Right lobe of liver (tissue), 6 donors: ENCODE measurements around the gene HECTD4. TPM values are rescaled to one million over a fixed set of nuclear protein-coding genes. Genes with fewer than 3 reads are reported as not detected.

ENCODE experiments used
- ATAC-seq, 4 donors: fragments of 200-7000 bp; cut with Tn5 transposase; one replicate each; pipeline ENCODE4 v1.9.1; 2020; ENCODE audit warnings: mild to moderate bottlenecking in 4 of 4, moderate library complexity in 4 of 4
- DNase-seq, 3 donors: peaks; one replicate each; pipeline ENCODE4 v3.0.0-alpha.2; 2020
- H3K27ac ChIP-seq, 3 donors: fragments of 200-600 bp; one replicate each; pipeline ENCODE4 v1.8.0; 2022
- H3K27me3 ChIP-seq, 2 donors: fragments of 200-600 bp; one replicate each; pipeline ENCODE4 v1.8.0; 2022
- H3K36me3 ChIP-seq, 4 donors: fragments of 200-600 bp; sonication (generic) in 1 of 4; one replicate each; pipeline versions ENCODE4 v1.5.1 to v1.8.0; 2017 to 2022; ENCODE audit warnings: control low read depth in 1 of 4
- H3K4me1 ChIP-seq, 4 donors: fragments of 200-600 bp; sonication (generic) in 1 of 4; one replicate each; pipeline versions ENCODE4 v1.5.1 to v1.8.0; 2017 to 2022; ENCODE audit warnings: control low read depth in 1 of 4
- H3K4me3 ChIP-seq, 3 donors: fragments of 200-600 bp; one replicate each; pipeline ENCODE4 v1.8.0; 2022
- H3K9me3 ChIP-seq, 4 donors: fragments of 200-600 bp; sonication (generic) in 1 of 4; one replicate each; pipeline versions ENCODE4 v1.5.1 to v1.8.0; 2017 to 2022; ENCODE audit warnings: control low read depth in 1 of 4
- CTCF ChIP-seq, 4 donors: fragments of 200-600 bp in 3 of 4; fragments of 450-650 bp in 1 of 4; IDR thresholded peaks; one replicate each; pipeline versions ENCODE4 v1.5.1 to v1.8.0; 2016 to 2022; ENCODE audit warnings: antibody characterized with exemption in 4 of 4, mild to moderate bottlenecking in 2 of 4
- POLR2A ChIP-seq: fragments of 450-650 bp; IDR thresholded peaks from one replicate; pipeline ENCODE4 v1.6.1; 2017; ENCODE audit warnings: antibody characterized with exemption, mild to moderate bottlenecking
- WGBS: methylation state at CpG from one replicate; pipeline ENCODE4 v1.1.6; 2018; ENCODE audit warnings: low coverage, low lambda C conversion rate; ENCODE audit not compliant: insufficient coverage; ENCODE audit errors: missing lambda C conversion rate; 5-methylcytosine and 5-hydroxymethylcytosine counted together
- intact Hi-C, 2 donors: fragments of 100-400 bp; cut with DNase I; formaldehyde crosslinking; loops; one replicate each; pipeline versions ENCODE4 v1.11.2 to v1.14.1; 2022
- total RNA-seq, 6 experiments: library from RNA; depleted of rRNA in 2 of 6; stranded (reverse); fragments of >200 nt in 2 of 6; fragmentation: NEBNext Ultra II Directional in 3 of 6; extraction: Animal tissue kit (Norgen Biotek cat#: 25700) in 3 of 6; gene quantifications; one replicate each; pipeline versions ENCODE4 v1.1.0 to v1.2.4, GENCODE V29; 2016 to 2023
- donor health status: DM: no; HTN: yes; CAD: no.
- donor health status: DM: no; HTN: no; CAD: no.
- donor health status: DM: no; HTN: no; CAD: no.
- donor health status: DM: no; HTN: yes; CAD: no.
- donor health status: DM: no; HTN: yes; CAD: no.

HECTD4 gene
- total RNA-seq, 6 experiments from 2014 or later: 12.6 to 24.4 (median 19.3) TPM

DNA sequence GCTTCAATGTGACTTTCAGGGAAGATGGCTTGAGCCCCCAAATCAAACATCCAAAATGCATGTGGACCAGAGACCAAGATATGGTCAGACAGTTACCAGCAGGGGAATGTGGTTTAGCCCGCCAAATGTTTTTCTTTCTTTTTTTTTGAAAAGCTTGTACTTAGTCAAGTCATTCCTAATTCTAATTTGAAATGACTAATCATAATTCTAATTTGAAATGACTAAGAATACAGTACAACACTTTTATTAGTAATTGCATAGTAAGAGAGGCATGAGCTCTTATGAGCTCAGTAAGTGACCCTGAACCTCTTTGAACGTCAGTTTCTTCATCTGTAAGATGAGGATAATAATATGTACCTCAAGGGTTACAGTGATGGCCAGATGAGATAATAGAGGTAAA, 72.4 kb downstream of the HECTD4 start:
- intact Hi-C loops: no loop called here
- DNase-seq: no peak
- no peaks in the 10 kb centered on the region for H3K27me3 ChIP-seq
- H3K4me1 ChIP-seq: peaks cover 0 to 33% (median 7%) of the 10 kb centered on the region in 4 donors
- WGBS: 66% methylated on average over 2 of the region's 2 CpGs
- no peak overlapping the region for H3K4me3 ChIP-seq
- no peak for ATAC-seq
- peaks cover 0 to 5% (median 0%) of the 10 kb centered on the region in 4 donors for H3K36me3 ChIP-seq
- no peaks in the 10 kb centered on the region for H3K9me3 ChIP-seq
- no peak overlapping the region for H3K27ac ChIP-seq
- no peak for TF ChIP-seq POLR2A
- TF ChIP-seq CTCF (IDR thresholded peaks at IDR 0.05): no peak

DNA sequence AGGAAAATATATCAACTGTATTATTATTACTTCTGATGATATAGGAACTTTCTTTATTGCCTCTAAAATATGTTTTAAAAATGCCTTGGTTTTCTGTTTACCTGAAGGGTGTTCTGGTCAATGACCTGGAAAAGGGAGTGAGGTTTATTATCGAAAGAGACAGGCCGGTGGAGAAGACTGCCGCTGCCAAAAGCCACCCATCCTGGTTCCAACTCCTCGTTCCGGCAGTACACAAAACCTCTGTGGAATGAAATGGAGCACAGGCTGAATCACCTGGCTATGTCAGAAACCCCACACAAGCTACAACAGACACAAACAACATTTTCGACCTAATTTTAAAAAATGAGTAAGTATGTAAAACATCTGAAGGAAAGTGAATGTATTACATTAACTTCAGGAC, 73.6 kb downstream of the HECTD4 start:
- Histone ChIP-seq H3K4me3 (no peak overlapping the region), H3K9me3 (no peaks in the 10 kb centered on the region), H3K36me3 (peaks cover 0 to 5% (median 0%) of the 10 kb centered on the region in 4 donors), H3K27me3 (no peaks in the 10 kb centered on the region), H3K27ac (no peak overlapping the region), H3K4me1 (peaks cover 0 to 33% (median 7%) of the 10 kb centered on the region in 4 donors)
- intact Hi-C loops: no loop called here
- DNase-seq (peak; percentile 31 to 70 (median 57)), ATAC-seq (peak; percentile 88 to 91 (median 90))
- 40% methylated on average over 6 of the region's 6 CpGs for WGBS
- TF ChIP-seq POLR2A (no peak), CTCF (IDR thresholded peaks at IDR 0.05) (no peak)

DNA sequence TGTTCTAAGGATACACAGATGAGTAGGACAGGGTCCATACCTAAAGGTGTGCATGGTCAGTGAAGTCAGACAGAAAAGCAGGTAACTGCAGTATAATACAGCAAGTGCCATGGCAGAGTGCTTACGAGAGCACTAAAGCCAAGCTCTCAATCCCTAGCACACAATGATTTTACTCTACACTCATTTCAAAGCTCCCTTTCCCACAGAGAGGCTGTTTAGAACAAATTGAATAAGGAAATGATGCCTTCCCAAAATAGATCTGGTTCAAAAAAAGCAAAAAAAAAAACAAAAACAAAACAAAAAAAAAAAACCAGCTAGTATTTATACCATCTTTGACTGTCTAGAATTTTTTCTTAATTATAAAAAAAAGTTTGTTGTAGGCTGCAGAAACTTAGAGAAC, 74.1 kb downstream of the HECTD4 start:
- Histone ChIP-seq H3K9me3 (no peaks in the 10 kb centered on the region), H3K4me1 (peaks cover 0 to 33% (median 7%) of the 10 kb centered on the region in 4 donors), H3K4me3 (no peak overlapping the region), H3K36me3 (peaks cover 0 to 5% (median 0%) of the 10 kb centered on the region in 4 donors), H3K27me3 (no peaks in the 10 kb centered on the region), H3K27ac (no peak overlapping the region)
- 67% methylated on average over 1 of the region's 1 CpG for WGBS
- ATAC-seq (no peak), DNase-seq (no peak)
- TF ChIP-seq CTCF (IDR thresholded peaks at IDR 0.05) (no peak), POLR2A (no peak)
- intact Hi-C loops: no loop called here

GRCh38 chr12:112307317-112308011, 74.8 kb downstream of the HECTD4 start:
- H3K36me3 ChIP-seq: peaks cover 0 to 8% (median 0%) of the 10 kb centered on the region in 4 donors
- peak; percentile 38 to 82 (median 62) for ATAC-seq
- intact Hi-C loops: no loop called here
- TF ChIP-seq POLR2A (no peak), CTCF (IDR thresholded peaks at IDR 0.05) (no peak)
- H3K4me3 ChIP-seq: no peak overlapping the region
- no peaks in the 10 kb centered on the region for H3K9me3 ChIP-seq
- H3K4me1 ChIP-seq: peaks cover 0 to 33% (median 7%) of the 10 kb centered on the region in 4 donors
- no peak for DNase-seq
- H3K27me3 ChIP-seq: no peaks in the 10 kb centered on the region
- WGBS: 38% methylated on average over 2 of the region's 2 CpGs
- no peak overlapping the region for H3K27ac ChIP-seq
